Endothelial cell (in vitro differentiated cells): Measurements from ENCODE around the gene HSPA12A. TPM values are rescaled to one million over a fixed set of nuclear protein-coding genes. Genes with fewer than 3 reads are reported as not detected.

Source experiments
- DNase-seq: peaks from one replicate; pipeline ENCODE4 v3.0.0; 2021; ENCODE audit warnings: low spot score
- H3K27ac Mint-ChIP-seq: one replicate; pipeline ENCODE4 v1.8.0; 2021; ENCODE audit warnings: mixed read lengths, inconsistent platforms; ENCODE audit not compliant: unreplicated experiment
- H3K27me3 Mint-ChIP-seq: one replicate; pipeline ENCODE4 v1.8.0; 2021; ENCODE audit warnings: mild to moderate bottlenecking, moderate library complexity, mixed read lengths, inconsistent platforms; ENCODE audit not compliant: unreplicated experiment
- H3K36me3 Mint-ChIP-seq: one replicate; pipeline ENCODE4 v1.8.0; 2021; ENCODE audit warnings: mild to moderate bottlenecking, low read depth, mixed read lengths, inconsistent platforms; ENCODE audit not compliant: unreplicated experiment
- H3K4me1 Mint-ChIP-seq: one replicate; pipeline ENCODE4 v1.8.0; 2021; ENCODE audit warnings: mild to moderate bottlenecking, mixed read lengths, inconsistent platforms; ENCODE audit not compliant: unreplicated experiment
- H3K4me3 Mint-ChIP-seq: one replicate; pipeline ENCODE4 v1.8.0; 2021; ENCODE audit warnings: mild to moderate bottlenecking, mixed read lengths, inconsistent platforms; ENCODE audit not compliant: unreplicated experiment
- H3K9me3 Mint-ChIP-seq: one replicate; pipeline ENCODE4 v1.8.0; 2021; ENCODE audit warnings: mixed read lengths, inconsistent platforms; ENCODE audit not compliant: unreplicated experiment
- CTCF ChIP-seq: fragments of 200-600 bp; sonication (generic); IDR thresholded peaks from one replicate; pipeline ENCODE4 v1.5.0; 2021; ENCODE audit warnings: antibody characterized with exemption; ENCODE audit not compliant: unreplicated experiment
- total RNA-seq: library from RNA; stranded (reverse); fragmentation: NEBNext Ultra II Directional; extraction: Animal tissue kit (Norgen Biotek cat#: 25700); gene quantifications from one replicate; pipeline ENCODE4 v1.2.1, GENCODE V29; 2021; ENCODE audit not compliant: unreplicated experiment

HSPA12A gene
- total RNA-seq, 1 donor from 2014 or later: 2.8 TPM

GRCh38 chr10:116627386-116627933 lies 114.9 kb downstream of the HSPA12A start:
- Mint-ChIP-seq H3K9me3 (no peaks in the 10 kb centered on the region), H3K4me3 (no peak overlapping the region)
- peak; percentile 76 for DNase-seq

GRCh38 chr10:116626815-116627214 lies 115.6 kb downstream of the HSPA12A start:
- Mint-ChIP-seq H3K36me3 (no peaks in the 10 kb centered on the region), H3K27me3 (no peaks in the 10 kb centered on the region), H3K4me3 (no peak overlapping the region), H3K4me1 (no peaks in the 10 kb centered on the region), H3K9me3 (no peaks in the 10 kb centered on the region), H3K27ac (no peak overlapping the region)
- TF ChIP-seq CTCF: no peak
- DNase-seq: no peak

More at GRCh38 chr10:116627386-116627933, 114.9 kb downstream of the HSPA12A start:
- no peaks in the 10 kb centered on the region for H3K4me1 Mint-ChIP-seq
- no peaks in the 10 kb centered on the region for H3K36me3 Mint-ChIP-seq
- peak; percentile 65 for TF ChIP-seq CTCF
- H3K27me3 Mint-ChIP-seq: no peaks in the 10 kb centered on the region
- H3K27ac Mint-ChIP-seq: no peak overlapping the region

- Mint-ChIP-seq H3K27ac (no peak overlapping the region), H3K9me3 (no peaks in the 10 kb centered on the region), H3K4me1 (no peaks in the 10 kb centered on the region), H3K4me3 (no peak overlapping the region), H3K36me3 (no peaks in the 10 kb centered on the region), H3K27me3 (no peaks in the 10 kb centered on the region)
- TF ChIP-seq CTCF: no peak
- DNase-seq: no peak
These were observed 116.5 kb downstream of the HSPA12A start for GRCh38 chr10:116625845-116626244.

- Mint-ChIP-seq H3K4me1 (no peaks in the 10 kb centered on the region), H3K27me3 (no peaks in the 10 kb centered on the region), H3K9me3 (no peaks in the 10 kb centered on the region), H3K27ac (no peak overlapping the region), H3K36me3 (no peaks in the 10 kb centered on the region), H3K4me3 (no peak overlapping the region)
- DNase-seq: no peak
- TF ChIP-seq CTCF: no peak
These were observed 120.3 kb downstream of the HSPA12A start for GRCh38 chr10:116621934-116622655.

- Mint-ChIP-seq H3K27me3 (no peaks in the 10 kb centered on the region), H3K36me3 (no peaks in the 10 kb centered on the region), H3K9me3 (no peaks in the 10 kb centered on the region), H3K4me3 (no peak overlapping the region), H3K27ac (no peak overlapping the region), H3K4me1 (no peaks in the 10 kb centered on the region)
- TF ChIP-seq CTCF: no peak
- DNase-seq: no peak
These were observed 120.9 kb downstream of the HSPA12A start for GRCh38 chr10:116621476-116621875.
